GM10847 (cell line): ENCODE measurements around the gene SPATA21.
A peak's percentile ranks its signal among the peaks of the same experiment; 100 is the strongest.

ENCODE experiments used
- POLR2A ChIP-seq: IDR thresholded peaks from 2 replicates; pipeline ENCODE4 v1.6.1; 2011; ENCODE audit not compliant: insufficient read length; ENCODE audit errors: extremely low read depth

The SPATA21 gene

GRCh38 chr1:16445052-16445451, 7.8 kb upstream of the SPATA21 start:
- TF ChIP-seq POLR2A, result no peak

GRCh38 chr1:16443975-16444770, 6.9 kb upstream of the SPATA21 start:
- TF ChIP-seq POLR2A, result no peak

GRCh38 chr1:16442941-16443340, 5.7 kb upstream of the SPATA21 start:
- TF ChIP-seq POLR2A, result no peak

- TF ChIP-seq POLR2A, result no peak
These were observed 5.0 kb upstream of the SPATA21 start for GRCh38 chr1:16442265-16442664.

GRCh38 chr1:16441282-16441665, 4.0 kb upstream of the SPATA21 start:
- no peak for TF ChIP-seq POLR2A

GRCh38 chr1:16440470-16441281, 3.5 kb upstream of the SPATA21 start, which contains the start of gene NECAP2:
Gene NECAP2 (plus strand): TSS chr1:16440724. CDS start chr1:16440762, 38 bp downstream.
- TF ChIP-seq POLR2A, result peak; percentile 95

- TF ChIP-seq POLR2A, result no peak
These were observed 2.9 kb upstream of the SPATA21 start for GRCh38 chr1:16440131-16440469.

GRCh38 chr1:16438924-16439323, 1.7 kb upstream of the SPATA21 start:
- TF ChIP-seq POLR2A, result no peak

GRCh38 chr1:16438516-16438915, 1.3 kb upstream of the SPATA21 start:
- TF ChIP-seq POLR2A, result no peak

GRCh38 chr1:16434501-16434900, 2.7 kb downstream of the SPATA21 start:
- no peak for TF ChIP-seq POLR2A

GRCh38 chr1:16434007-16434406, 3.2 kb downstream of the SPATA21 start:
- TF ChIP-seq POLR2A, result no peak

GRCh38 chr1:16433030-16433429, 4.2 kb downstream of the SPATA21 start:
- no peak for TF ChIP-seq POLR2A

GRCh38 chr1:16430606-16431005, 6.6 kb downstream of the SPATA21 start:
- no peak for TF ChIP-seq POLR2A

GRCh38 chr1:16425125-16426025, 11.8 kb downstream of the SPATA21 start:
- no peak for TF ChIP-seq POLR2A

- no peak for TF ChIP-seq POLR2A
These were observed 15.2 kb downstream of the SPATA21 start for GRCh38 chr1:16422041-16422440.

- no peak for TF ChIP-seq POLR2A
These were observed 16.0 kb downstream of the SPATA21 start for GRCh38 chr1:16421201-16421600.
